ENCODE results near the gene DHPS.
"Not testable (repeated sequence)": the region's sequence is repeated elsewhere in the genome, so short reads cannot be mapped to it uniquely, and the experiment has no call there.

The DHPS gene

GRCh38 chr19:12681074-12681987, at the start of gene DHPS:
Gene DHPS, minus strand, starts transcription at chr19:12681880. Its CDS starts 114 bp downstream, at chr19:12681766.
- peak; percentile 99 for DNase-seq

- no peak for DNase-seq
Measured at GRCh38 chr19:12731337-12731736, 49.7 kb upstream of the DHPS start.

- DNase-seq, result peak; percentile 63
Measured at GRCh38 chr19:12730064-12730463, 48.4 kb upstream of the DHPS start.

DNA sequence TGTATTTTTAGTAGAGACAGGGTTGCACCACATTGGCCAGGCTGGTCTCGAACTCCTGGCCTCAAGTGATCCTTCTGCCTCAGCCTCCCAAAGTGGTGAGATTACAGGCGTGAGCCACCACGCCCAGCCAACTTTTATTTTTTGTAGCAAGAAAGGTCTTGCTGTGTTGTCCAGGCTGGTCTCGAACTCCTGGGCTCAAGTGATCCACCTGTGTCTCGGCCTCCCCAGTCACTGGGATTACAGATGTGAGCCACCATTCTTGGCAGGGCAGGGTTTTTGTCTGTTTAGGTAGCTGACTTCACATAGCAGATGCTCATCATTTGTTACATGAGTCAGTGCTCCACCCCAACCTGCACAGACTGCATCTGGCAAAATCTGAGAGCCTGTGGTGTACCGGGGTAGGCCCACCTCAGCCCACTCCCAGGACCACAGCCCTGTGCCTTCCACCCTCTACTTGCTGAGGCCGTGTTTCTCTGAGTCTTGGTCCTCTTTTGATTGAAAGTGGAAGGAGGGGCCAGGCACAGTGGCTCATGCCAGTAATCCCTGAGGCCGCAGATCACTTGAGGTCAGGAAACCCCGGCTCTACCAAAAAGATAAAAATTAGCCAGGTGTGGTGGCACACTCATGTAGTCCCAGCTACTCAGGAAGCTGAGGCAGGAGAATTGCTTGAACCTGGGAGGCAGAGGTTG, 46.2 kb upstream of the DHPS start:
- DNase-seq, result no peak

DNA sequence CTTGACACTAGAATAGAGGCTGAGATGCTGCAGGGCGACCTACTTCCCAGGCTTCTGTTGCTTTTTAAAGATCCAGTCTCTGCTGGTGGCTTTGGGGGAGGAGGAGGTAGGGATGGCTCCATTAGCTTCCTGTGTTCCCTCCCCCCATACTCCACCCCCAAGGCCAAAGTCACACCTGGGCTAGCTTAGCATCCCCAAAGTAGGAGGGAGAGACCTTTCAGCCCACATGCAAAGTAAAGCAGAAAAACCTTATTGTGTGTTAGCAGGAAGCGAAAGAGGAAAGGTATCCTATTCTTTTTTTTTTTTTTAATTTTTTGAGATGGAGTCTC, 45.3 kb upstream of the DHPS start:
- DNase-seq, result no peak

DNA sequence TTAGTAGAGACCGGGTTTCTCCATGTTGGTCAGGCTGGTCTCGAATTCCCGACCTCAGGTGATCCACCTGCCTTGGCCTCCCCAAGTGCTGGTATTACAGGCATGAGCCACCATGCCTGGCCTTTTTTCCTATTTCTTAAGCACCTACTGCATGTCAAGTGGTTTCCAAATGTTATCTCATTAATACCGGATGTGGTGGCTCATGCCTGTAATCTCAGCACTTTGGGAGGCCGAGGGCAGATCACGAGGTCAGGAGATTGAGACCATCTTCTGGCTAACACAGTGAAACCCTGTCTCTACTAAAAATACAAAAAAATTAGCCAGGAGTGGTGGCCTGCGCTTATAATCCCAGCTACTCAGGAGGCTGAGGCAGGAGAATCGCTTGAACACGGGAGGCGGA, 43.9 kb upstream of the DHPS start:
- DNase-seq, result peak; percentile 29

- DNase-seq, result peak; percentile 93
Measured at GRCh38 chr19:12723641-12724426, 42.2 kb upstream of the DHPS start, which contains the start of gene TNPO2. Gene TNPO2, minus strand, starts transcription at chr19:12723932. Its CDS starts 2,955 bp downstream, at chr19:12720977.

DNA sequence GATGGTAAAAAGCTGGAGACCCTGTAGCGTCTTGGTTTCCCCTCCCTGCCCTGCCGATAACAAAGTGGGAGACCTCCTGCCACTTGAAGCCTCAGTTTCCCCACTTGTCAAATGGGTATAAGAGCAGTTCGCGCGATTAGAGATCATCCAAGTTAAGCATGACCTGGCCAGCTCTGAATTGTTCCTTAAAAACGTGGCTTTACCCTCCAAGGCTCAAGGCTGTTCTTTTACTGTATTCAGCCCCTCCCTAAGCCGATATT, 41.6 kb upstream of the DHPS start:
- peak; percentile 44 for DNase-seq

DNA sequence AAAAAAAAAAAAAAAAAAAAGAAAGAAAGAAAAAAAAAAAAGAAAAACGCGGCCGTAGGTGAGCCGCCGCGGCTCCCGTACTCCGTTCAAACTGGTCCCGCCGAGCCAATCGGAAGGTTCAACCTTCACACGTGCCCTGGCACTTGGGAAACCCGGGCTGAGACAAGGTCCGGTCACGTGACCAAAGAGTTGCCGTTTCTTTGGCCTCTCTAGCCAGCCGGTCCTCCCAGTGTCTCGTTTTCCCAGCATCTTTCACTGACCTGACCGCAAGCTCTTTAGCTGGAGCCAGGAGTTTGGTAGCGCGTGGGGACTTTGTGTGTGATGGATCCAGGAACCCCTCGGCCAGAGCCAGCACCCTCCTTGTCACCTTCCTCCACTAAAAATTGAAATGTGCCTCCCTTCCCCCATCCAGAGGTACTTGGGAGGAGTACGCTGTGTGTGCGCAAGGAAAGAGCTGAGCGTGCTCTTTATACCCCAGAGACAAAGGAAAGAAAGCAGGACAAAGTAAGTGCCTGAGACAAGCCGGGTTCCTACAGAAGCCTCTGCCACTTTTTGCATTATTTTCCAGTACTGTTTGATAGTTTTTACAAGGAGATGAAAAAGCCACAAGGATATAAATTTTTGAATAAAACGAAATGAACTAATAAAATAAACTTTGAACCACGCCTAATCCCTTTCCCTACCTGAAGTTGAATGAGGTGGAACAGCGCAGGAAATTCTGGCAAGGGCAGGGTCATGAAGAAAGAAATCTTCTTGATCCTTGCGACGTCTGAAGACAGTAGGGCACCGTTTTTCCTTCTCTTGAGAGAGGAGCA, 41.1 kb upstream of the DHPS start:
- peak; percentile 100 for DNase-seq

DNA sequence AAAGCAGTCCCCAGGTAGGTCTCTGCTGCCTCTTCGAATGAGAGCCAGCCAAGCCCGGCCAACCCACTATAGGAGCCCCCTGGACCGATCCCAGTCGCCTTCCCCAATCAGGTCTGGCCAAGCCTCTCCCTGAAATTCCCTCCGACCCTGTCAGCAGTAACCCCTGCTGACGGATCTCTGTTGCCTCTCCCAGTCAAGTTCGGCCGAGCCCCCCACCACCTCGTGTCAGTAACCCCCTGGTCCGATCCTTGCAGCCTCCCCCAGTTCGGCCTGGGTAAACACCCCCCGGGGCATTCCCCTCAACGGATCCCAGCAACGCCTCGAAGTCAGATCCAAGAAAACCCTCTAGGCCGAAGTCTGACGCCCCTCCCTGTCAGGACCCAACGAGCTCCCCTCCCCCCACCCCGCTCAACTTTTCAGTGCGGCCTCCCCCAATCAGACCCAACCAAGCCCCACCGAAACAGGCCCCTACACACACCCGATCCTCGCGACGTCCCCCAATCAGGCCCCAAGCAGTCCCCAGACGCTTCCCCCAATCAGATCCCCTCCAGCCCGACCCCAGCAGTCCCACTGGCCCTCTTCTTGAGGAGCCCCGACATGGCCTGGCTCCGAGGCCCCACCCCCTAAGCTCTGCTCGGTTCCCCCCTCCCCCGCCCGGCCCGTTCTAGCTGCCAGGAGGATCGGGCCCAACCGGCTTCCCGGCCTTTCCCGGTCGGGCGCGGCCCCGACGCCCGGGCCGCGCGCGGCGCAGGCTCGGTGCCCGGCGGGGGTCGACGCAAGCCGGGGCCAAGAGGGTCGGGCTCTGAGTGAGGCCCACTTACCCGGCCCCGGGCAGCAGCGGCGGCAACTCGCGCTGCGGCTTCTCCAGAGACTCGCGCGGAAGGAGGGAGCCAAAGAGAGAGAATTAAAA, 40.2 kb upstream of the DHPS start:
- peak; percentile 92 for DNase-seq

DNA sequence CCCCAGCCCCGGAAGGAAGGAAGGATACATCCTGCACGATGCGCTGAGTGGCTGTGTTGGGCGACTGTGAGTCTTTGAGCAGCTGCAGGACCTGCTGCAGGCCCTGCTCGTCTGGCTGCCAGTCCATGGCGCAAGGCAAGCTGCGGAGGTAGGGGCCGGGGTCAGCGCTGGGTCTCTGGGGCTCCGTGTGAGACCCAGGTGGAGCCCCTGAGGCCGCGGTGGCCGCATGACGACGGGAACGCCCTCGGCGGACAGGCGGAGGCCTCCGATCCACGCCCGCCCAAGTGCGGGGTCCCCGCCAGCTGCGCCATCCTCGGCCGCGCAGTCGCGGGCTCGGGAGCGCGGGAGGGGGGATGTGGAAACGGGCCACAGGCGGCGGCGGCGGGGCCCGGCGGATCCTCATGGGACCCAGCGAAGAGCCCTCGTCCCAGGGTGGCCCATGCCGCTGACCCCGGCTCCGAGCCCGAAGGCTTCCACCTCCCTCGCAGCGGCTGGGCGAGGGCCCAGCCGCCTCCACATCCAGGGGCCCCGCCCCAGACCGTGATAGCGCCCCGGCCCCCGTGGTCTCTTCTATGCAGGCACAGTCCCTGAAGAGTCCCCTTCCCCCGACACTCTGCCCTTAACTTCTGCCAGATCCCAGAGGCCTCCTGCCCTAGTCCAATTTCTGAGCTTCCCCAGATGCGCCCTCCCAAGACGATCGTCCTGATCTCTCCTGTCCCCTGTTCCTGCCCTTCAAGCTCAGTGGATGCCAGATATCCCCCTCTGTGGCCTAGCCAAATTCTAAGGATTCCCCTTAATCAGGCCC, 39.4 kb upstream of the DHPS start:
- peak; percentile 60 for DNase-seq

DNA sequence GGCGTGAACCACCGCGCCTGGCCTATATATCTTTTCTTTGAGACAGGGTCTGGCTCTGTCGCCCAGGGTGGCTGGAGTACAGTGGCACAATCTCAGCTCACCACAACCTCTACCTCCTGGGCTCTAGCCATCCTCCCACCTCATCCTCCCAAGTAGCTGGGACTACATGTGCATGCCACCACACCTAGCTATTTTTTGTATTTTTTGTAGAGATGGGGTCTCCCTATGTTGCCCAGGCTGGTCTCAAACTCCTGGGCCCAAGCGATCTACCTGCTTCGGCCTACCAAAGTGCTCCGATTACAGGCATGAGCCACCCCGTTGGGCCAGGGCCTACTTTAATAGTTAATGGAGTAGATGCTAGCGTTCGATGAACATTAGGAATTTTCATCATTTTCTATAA, 38.6 kb upstream of the DHPS start:
- no peak for DNase-seq

GRCh38 chr19:12715929-12716328, 34.2 kb upstream of the DHPS start:
- no peak for DNase-seq

DNA sequence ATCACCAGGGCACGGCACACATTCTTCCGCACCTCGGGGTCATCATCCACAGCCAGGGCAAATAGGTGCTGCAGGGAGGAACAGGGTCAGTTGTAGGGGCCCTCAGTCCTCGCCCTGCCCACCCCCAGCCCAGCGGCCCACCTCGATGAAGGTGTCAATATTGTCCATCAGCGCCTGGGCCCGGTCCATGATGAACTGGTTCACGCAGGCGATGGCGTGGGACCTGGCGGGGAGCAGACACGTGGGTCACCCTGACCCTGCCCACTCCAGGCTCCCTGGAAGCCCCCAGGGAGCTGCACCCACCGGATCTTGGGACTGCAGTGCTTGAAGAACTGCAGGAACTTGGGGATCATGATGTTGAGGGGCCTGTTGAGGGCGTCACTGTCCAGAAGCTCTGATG, 33.4 kb upstream of the DHPS start:
- DNase-seq, result no peak

DNA sequence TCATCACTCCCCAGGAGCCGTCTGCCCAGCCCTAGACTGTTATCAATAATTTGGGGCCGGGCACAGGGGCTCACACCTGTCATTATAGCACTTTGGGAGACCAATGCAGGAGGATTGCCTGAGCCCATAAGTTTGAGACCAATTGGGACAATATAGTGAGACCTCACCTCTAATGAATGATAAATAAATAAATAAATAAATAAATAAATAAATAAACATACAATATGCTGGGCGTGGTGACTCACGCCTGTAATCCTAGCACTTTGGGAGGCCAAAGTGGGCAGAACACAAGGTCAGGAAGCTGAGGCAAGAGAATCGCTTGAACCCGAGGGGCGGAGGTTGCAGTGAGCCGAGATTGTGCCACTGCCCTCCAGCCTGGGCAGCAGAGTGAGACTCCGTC, 31.6 kb upstream of the DHPS start:
- DNase-seq, result not testable (repeated sequence)

DNA sequence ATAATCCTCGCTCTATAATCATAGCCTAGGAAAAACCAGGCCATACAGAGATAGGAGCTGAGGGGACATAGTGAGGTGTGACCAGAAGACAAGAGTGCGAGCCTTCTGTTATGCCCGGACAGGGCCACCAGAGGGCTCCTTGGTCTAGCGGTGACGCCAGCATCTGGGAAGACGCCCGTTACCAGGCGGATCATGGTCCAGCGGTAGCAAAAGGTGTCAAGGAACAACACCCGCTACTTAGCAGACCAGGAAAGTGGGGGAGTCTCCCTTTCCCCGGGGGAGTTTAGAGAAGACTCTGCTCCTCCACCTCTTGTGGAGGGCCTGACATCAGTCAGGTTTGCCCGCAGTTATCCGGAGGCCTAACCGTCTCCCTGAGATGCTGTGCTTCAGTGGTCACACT, 30.4 kb upstream of the DHPS start:
- not testable (repeated sequence) for DNase-seq

- no peak for DNase-seq
Measured at GRCh38 chr19:12711187-12711586, 29.5 kb upstream of the DHPS start.

DNA sequence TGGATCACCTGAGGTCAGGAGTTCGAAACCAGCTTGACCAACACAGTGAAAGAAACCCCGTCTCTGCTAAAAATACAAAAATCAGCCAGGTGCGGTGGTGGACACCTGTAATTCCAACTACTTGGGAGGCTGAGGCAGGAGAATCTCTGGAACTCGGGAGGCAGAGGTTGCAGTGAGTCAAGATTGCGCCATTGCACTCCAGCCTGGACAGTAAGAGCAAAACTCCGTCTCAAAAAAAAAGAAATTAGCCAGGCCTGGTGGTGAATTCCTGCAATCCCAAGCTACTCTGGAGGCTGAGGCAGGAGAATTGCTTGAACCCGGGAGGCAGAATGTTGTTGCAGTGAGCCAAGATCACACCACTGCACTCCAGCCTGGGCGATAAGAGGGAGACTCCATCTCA, 27.0 kb upstream of the DHPS start:
- DNase-seq, result no peak

GRCh38 chr19:12706332-12706718, 24.6 kb upstream of the DHPS start:
- DNase-seq, result no peak

GRCh38 chr19:12705654-12706331, 24.1 kb upstream of the DHPS start:
- DNase-seq, result no peak

Measured in hematopoietic multipotent progenitor cell treated with erythropoietin and hydrocortisone succinate and interleukin-3 and kit ligand, for 4 days (in vitro differentiated cells).